Panc1 (cell line): ENCODE measurements around the gene SNX10.

Experiments used
- CTCF ChIP-seq: fragments of 450-650 bp; IDR thresholded peaks from 2 replicates; pipeline ENCODE4 v1.5.1; 2017; ENCODE audit warnings: mild to moderate bottlenecking
- POLR2AphosphoS5 ChIP-seq: IDR thresholded peaks from 2 replicates; pipeline ENCODE4 v1.6.1; 2012; ENCODE audit warnings: mild to moderate bottlenecking, low read depth, low read length, moderate library complexity
- REST ChIP-seq, 2 experiments: IDR thresholded peaks; 2 replicates each; pipeline ENCODE4 v1.6.1; 2011 to 2012; ENCODE audit warnings: low read depth in 2 of 2, control low read depth in 1 of 2, low read length in 1 of 2, mild to moderate bottlenecking in 1 of 2, moderate library complexity in 1 of 2; ENCODE audit not compliant: insufficient read depth in 1 of 2
- SIN3A ChIP-seq: IDR thresholded peaks from 2 replicates; pipeline ENCODE4 v1.6.1; 2012; ENCODE audit warnings: low read depth, mild to moderate bottlenecking, low read length, moderate library complexity, borderline replicate concordance; ENCODE audit not compliant: insufficient read depth
- TCF7L2 ChIP-seq: IDR thresholded peaks from 2 replicates; pipeline ENCODE4 v1.6.1; 2011; ENCODE audit warnings: mild to moderate bottlenecking, low read depth, low read length, inconsistent platforms

- TF ChIP-seq CTCF, result no peak
- no peak for TF ChIP-seq REST (IDR thresholded peaks at IDR 0.05; ENCODE audit: insufficient read depth in 1 of 2, low read depth in 2 of 2, low read length in 1 of 2)
- no peak for TF ChIP-seq POLR2AphosphoS5
- no peak for TF ChIP-seq SIN3A
- no peak for TF ChIP-seq TCF7L2
These were observed 12.3 kb upstream of the SNX10 start for GRCh38 chr7:26279405-26279804.
